Ascending aorta (tissue), 2 donors: Measurements from ENCODE around the gene BRD7. TPM values are rescaled to one million over a fixed set of nuclear protein-coding genes. Genes with fewer than 3 reads are reported as not detected.

ENCODE experiments used
- DNase-seq, 2 donors: peaks; one replicate each; pipeline ENCODE4 v3.0.0-alpha.2; 2019; ENCODE audit warnings: low spot score in 2 of 2
- H3K27ac ChIP-seq, 2 donors: fragments of 200-600 bp; sonication (generic); one replicate each; pipeline ENCODE4 v1.5.1; 2016 to 2017; ENCODE audit warnings: mild to moderate bottlenecking in 1 of 2
- H3K27me3 ChIP-seq: fragments of 200-600 bp; sonication (generic); one replicate; pipeline ENCODE4 v1.5.1; 2017
- H3K36me3 ChIP-seq, 2 donors: fragments of 200-600 bp; sonication (generic); one replicate each; pipeline ENCODE4 v1.5.1; 2016
- H3K4me1 ChIP-seq, 2 donors: fragments of 200-600 bp; sonication (generic); one replicate each; pipeline ENCODE4 v1.5.1; 2016 to 2017; ENCODE audit warnings: mild to moderate bottlenecking in 1 of 2
- H3K4me3 ChIP-seq, 2 donors: fragments of 200-600 bp; sonication (generic); one replicate each; pipeline ENCODE4 v1.5.1; 2016 to 2017; ENCODE audit warnings: mild to moderate bottlenecking in 1 of 2
- H3K9me3 ChIP-seq, 2 donors: fragments of 200-600 bp; sonication (generic); one replicate each; pipeline ENCODE4 v1.5.1; 2016
- intact Hi-C: fragments of 100-400 bp; cut with DNase I; formaldehyde crosslinking; loops from one replicate; pipeline ENCODE4 v1.15.1; 2023
- total RNA-seq: library from RNA; depleted of rRNA; stranded (reverse); fragments of >200 nt; gene quantifications from one replicate; pipeline ENCODE4 v1.1.0, GENCODE V29; 2016
- TF ChIP-seq, protein P1 (sequence below), 3 experiments: fragments of 200-600 bp in 2 of 3; fragments of 450-650 bp in 1 of 3; sonication (generic) in 2 of 3; IDR thresholded peaks; one replicate each; pipeline ENCODE4 v1.5.1; 2016 to 2019; ENCODE audit warnings: antibody characterized with exemption in 3 of 3, mild to moderate bottlenecking in 1 of 3, moderate library complexity in 1 of 3

The BRD7 gene
- total RNA-seq, 1 donor from 2014 or later, result 17.7 TPM

DNA sequence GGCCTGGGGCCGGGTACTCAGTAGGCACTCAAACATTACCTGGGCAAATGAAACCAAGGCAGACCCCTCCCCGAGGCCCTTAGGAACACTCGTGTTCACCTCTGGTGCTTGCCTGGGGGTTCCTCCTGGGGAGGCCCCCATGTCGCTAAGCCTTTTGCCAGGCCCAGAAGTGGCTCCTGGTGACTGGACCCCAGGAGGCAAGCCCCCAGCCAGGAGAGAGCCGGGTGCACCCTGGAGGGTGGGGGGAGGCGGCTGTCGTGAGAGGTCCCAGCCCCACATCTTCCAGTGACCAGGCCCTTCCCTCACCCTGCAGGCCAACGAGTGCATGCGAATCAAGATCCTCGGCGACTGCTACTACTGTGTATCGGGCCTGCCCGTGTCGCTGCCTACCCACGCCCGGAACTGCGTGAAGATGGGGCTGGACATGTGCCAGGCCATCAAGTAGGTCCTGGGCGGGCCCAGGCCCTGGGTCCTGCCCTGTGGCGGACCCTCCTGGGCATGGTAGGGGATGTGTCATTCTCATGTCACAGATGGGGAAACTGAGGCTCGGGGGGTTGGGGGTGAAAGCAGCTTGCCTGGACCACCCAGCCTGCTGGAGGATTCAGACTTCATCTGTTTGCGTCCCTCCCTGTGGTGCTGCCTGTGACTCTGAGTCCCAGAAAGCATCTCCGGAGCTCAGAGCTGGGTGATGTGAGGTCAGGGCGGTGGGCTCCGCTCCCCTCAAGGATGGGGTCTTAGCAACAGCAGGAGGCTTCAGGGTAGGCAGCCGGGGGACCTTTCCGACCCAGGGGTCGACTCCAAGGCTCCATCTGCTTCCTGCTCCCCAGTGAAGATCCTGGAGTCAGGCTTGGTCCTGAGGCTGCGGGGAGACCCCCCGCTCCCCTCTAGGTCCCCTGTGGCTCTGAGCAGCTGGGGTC lies 69.9 kb downstream of the BRD7 start:
- no peak for DNase-seq
- Histone ChIP-seq H3K27ac (no peak overlapping the region), H3K4me3 (no peak overlapping the region), H3K9me3 (no peaks in the 10 kb centered on the region), H3K27me3 (no peaks in the 10 kb centered on the region), H3K4me1 (no peaks in the 10 kb centered on the region), H3K36me3 (peaks cover 0 to 3% of the 10 kb centered on the region in 2 donors)
- intact Hi-C loops, result no loop called here
- TF ChIP-seq, protein P1, sequence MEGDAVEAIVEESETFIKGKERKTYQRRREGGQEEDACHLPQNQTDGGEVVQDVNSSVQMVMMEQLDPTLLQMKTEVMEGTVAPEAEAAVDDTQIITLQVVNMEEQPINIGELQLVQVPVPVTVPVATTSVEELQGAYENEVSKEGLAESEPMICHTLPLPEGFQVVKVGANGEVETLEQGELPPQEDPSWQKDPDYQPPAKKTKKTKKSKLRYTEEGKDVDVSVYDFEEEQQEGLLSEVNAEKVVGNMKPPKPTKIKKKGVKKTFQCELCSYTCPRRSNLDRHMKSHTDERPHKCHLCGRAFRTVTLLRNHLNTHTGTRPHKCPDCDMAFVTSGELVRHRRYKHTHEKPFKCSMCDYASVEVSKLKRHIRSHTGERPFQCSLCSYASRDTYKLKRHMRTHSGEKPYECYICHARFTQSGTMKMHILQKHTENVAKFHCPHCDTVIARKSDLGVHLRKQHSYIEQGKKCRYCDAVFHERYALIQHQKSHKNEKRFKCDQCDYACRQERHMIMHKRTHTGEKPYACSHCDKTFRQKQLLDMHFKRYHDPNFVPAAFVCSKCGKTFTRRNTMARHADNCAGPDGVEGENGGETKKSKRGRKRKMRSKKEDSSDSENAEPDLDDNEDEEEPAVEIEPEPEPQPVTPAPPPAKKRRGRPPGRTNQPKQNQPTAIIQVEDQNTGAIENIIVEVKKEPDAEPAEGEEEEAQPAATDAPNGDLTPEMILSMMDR (IDR thresholded peaks at IDR 0.05), result no peak

GRCh38 chr16:50298075-50298460 lies 70.7 kb downstream of the BRD7 start:
- DNase-seq, result no peak
- intact Hi-C loops, result no loop called here
- H3K27me3 ChIP-seq, result no peaks in the 10 kb centered on the region

DNA sequence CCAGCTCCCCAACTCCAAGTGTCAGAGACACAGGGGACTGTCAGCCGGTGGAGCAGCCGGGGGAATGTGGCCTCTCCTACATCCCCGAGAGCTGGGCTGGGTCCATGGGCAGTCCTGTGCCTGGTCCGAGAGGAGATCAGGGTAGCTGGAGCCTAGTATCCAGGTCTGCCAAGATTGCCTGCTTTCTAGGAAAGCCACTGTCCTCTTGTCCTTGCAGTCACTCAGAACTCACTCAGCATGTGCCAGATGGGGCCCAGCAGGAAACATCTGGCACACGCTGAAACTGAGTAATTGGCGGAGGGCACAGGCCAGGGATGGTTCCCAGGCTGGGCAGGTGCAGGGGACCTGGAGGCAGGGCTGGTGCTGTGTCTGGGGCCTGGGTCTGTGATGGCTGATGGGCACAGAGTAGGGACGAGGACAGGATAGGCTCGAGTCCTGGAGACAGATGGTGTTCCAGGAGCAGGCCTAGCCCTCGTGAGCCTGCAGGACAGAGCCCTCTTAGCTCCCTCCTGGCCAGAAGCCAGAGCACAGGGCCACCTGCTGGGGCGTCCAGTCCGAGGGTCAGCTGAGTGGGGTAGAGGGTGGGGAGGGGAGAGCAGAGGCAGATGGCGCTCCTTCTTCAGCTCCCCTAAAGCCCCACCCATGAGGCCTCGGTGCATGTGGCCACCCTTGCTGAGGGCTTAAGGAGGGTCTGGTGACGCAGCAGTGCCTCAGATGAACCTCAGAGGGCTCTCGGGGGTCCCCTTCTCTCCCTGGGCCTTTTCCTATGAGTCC lies 71.3 kb downstream of the BRD7 start:
- H3K4me1 ChIP-seq, result no peaks in the 10 kb centered on the region
- DNase-seq, result no peak
- H3K27me3 ChIP-seq, result no peaks in the 10 kb centered on the region
- no peak overlapping the region for H3K4me3 ChIP-seq
- H3K9me3 ChIP-seq, result no peaks in the 10 kb centered on the region
- no peak overlapping the region for H3K27ac ChIP-seq
- TF ChIP-seq, protein P1 (IDR thresholded peaks at IDR 0.05), result no peak
- intact Hi-C loops, result no loop called here
- peaks cover 0 to 3% of the 10 kb centered on the region in 2 donors for H3K36me3 ChIP-seq

More at GRCh38 chr16:50298075-50298460, 70.7 kb downstream of the BRD7 start:
- Histone ChIP-seq H3K4me1 (no peaks in the 10 kb centered on the region), H3K4me3 (no peak overlapping the region), H3K9me3 (no peaks in the 10 kb centered on the region), H3K27ac (no peak overlapping the region), H3K36me3 (peaks cover 0 to 3% of the 10 kb centered on the region in 2 donors)
- TF ChIP-seq, protein P1 (IDR thresholded peaks at IDR 0.05), result no peak

- intact Hi-C loops, result no loop called here
- DNase-seq, result no peak
- Histone ChIP-seq H3K36me3 (peaks cover 0 to 3% of the 10 kb centered on the region in 2 donors), H3K9me3 (no peaks in the 10 kb centered on the region), H3K27ac (no peak overlapping the region), H3K4me1 (no peaks in the 10 kb centered on the region), H3K27me3 (no peaks in the 10 kb centered on the region), H3K4me3 (no peak overlapping the region)
- TF ChIP-seq, protein P1 (IDR thresholded peaks at IDR 0.05), result no peak
Observed at GRCh38 chr16:50296807-50297206, 72.0 kb downstream of the BRD7 start.

GRCh38 chr16:50295541-50296132 lies 73.2 kb downstream of the BRD7 start:
- DNase-seq, result no peak
- Histone ChIP-seq H3K4me3 (no peak overlapping the region), H3K4me1 (no peaks in the 10 kb centered on the region), H3K36me3 (peaks cover 3 to 7% of the 10 kb centered on the region in 2 donors), H3K27ac (no peak overlapping the region), H3K9me3 (no peaks in the 10 kb centered on the region), H3K27me3 (no peaks in the 10 kb centered on the region)
- intact Hi-C loops, result no loop called here
- TF ChIP-seq, protein P1 (IDR thresholded peaks at IDR 0.05), result no peak
